ENCODE results near the gene FZR1.
"Not testable (repeated sequence)": the region's sequence is repeated elsewhere in the genome, so short reads cannot be mapped to it uniquely, and the experiment has no call there.

The FZR1 gene

DNA sequence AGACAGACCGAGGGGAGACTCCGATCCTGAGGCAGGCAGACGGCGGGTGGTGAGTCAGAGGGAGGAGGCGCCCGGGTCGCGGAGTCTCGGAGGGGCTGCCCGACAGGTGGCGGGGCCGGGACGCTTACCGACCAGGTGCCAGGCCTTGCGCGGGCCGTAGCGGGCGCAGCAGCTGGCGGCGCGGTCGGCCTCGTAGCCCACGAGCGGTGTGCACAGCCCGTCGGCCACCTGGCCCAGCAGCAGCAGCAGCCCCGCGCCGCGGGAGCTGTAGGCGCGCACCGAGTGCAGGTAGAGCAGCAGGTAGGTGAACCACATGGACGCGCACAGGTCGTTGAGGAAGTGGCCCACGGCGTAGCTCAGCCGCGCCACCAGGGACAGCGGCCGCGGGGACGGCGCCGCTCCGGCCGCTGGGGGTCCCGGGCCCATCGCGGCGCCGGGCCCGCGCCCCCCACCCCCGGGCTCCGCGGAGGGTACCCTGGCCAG lies 50.9 kb downstream of the FZR1 start:
- peak overlapping the region; percentile 64 for H3K4me3 ChIP-seq (ENCODE audit: low read depth, low read length)
- DNase-seq (ENCODE audit: low read depth, low spot score): no peak
- in situ Hi-C loops (cut with HindIII; ENCODE audit: low sequenced_read_pairs): no loop called here
- TF ChIP-seq, protein P1, sequence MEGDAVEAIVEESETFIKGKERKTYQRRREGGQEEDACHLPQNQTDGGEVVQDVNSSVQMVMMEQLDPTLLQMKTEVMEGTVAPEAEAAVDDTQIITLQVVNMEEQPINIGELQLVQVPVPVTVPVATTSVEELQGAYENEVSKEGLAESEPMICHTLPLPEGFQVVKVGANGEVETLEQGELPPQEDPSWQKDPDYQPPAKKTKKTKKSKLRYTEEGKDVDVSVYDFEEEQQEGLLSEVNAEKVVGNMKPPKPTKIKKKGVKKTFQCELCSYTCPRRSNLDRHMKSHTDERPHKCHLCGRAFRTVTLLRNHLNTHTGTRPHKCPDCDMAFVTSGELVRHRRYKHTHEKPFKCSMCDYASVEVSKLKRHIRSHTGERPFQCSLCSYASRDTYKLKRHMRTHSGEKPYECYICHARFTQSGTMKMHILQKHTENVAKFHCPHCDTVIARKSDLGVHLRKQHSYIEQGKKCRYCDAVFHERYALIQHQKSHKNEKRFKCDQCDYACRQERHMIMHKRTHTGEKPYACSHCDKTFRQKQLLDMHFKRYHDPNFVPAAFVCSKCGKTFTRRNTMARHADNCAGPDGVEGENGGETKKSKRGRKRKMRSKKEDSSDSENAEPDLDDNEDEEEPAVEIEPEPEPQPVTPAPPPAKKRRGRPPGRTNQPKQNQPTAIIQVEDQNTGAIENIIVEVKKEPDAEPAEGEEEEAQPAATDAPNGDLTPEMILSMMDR (IDR thresholded peaks at IDR 0.05; ENCODE audit: low read depth, low read length): no peak

DNA sequence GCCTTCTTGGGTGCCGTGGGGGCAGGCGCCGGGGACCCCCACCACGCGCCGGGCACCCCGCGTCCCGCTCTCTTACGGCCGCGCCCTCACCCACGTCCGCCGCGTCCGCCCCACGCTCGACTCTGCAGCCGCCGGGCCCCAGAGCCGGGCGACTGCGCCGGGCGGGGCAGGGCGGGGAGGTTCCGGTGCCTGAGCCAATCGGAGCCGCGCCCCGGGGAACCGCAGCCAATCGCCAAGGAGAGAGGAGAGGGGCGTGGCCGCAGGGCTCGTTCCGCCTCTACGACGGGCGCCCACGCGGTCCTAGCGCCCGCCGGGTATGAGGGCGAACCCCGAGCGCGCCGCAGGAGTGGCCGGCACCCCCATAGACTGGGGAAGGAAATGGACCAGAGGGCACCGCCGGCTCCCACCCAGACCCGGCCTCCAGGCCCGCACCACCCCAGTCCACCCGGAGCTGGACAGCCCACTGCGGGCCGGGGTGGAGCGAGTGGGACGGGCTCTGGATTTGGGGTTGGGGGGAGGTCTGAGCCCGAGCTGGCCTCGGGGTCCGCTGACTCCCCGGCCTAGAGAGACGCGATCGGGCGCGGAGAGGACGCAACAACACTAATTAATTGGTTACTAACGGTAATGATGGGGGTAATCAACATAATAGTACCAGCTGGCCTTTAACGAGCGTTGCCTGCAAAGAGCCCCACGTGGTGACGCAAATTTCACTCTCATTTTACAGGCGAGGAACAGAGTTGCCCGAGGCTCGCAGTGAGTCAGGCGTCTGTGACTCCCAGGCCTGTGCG lies 51.5 kb downstream of the FZR1 start, which contains the start of gene MFSD12:
Gene MFSD12 (minus strand): TSS at position 126 of the 788 bp plus-strand sequence. CDS start 183 bp downstream, outside the sequence.
- TF ChIP-seq, protein P1 (IDR thresholded peaks at IDR 0.05; ENCODE audit: low read depth, low read length): no peak
- peak; percentile 92 for DNase-seq (ENCODE audit: low read depth, low spot score)
- peak within 1 kb of the TSS; percentile 64 for H3K4me3 ChIP-seq (ENCODE audit: low read depth, low read length)
- in situ Hi-C loops (cut with HindIII; ENCODE audit: low sequenced_read_pairs): no loop called here

DNA sequence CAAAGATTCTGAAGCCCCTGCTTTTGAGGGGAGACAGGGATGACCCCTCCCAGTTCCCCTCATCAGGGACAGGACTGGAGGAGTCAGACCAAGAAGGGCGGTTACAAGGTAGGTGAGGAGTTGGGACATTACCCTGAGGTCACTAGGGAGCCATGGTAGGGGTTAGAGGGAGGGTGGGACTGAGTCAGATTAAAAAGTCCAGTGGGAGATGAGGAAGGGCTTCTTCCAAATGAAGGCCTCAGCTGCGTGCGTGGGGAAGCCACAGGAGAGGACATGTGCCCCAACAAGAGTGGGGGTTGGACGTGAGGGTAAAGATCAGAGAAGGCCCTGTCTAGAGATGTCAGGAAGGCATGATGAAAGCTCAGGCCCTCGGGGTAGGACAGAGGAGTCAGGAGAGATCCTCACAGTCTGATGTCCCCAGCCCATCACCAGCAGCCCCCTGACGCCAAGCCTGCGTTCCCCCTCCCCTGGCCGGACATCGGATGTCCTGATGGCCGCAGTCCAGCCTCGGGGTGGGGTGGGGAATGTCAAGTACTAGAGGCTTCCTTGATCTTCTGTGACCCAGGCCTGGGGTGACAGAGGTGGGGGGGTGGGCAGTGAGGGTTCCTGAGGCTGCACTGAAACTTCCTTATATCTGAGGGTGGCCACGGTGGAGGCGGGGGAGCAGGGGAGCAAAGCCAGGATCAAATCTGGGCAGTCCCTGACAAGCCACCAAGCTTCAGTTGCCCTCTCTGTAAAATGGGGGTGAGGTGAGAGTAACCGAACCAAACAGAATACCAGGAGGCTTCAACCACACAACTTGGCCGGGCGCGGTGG lies 57.8 kb downstream of the FZR1 start:
- no peak overlapping the region for H3K4me3 ChIP-seq (ENCODE audit: low read depth, low read length)
- in situ Hi-C loops (cut with HindIII; ENCODE audit: low sequenced_read_pairs): no loop called here
- TF ChIP-seq, protein P1 (IDR thresholded peaks at IDR 0.05; ENCODE audit: low read depth, low read length): no peak
- DNase-seq (ENCODE audit: low read depth, low spot score): no peak

DNA sequence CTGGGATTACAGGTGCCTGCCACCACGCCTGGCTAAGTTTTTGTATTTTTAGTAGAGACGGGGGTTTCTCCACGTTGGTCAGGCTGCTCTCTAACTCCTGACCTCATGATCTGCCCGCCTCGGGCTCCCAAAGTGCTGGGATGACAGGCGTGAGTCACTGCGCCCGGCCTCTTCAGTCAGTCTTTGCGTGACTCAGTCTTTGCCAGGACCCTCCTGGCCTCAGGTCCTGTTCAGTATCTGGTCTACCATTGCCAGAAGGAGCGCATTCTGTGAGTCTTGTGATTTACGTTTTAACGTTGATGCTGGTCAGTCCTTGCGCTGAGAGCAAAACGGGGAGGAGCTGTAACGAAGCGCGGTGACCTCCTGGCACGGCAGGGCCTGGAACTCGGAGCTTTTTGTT lies 59.0 kb downstream of the FZR1 start:
- TF ChIP-seq, protein P1 (IDR thresholded peaks at IDR 0.05; ENCODE audit: low read depth, low read length): no peak
- DNase-seq (ENCODE audit: low read depth, low spot score): peak; percentile 38
- in situ Hi-C loops (cut with HindIII; ENCODE audit: low sequenced_read_pairs): no loop called here
- no peak overlapping the region for H3K4me3 ChIP-seq (ENCODE audit: low read depth, low read length)

DNA sequence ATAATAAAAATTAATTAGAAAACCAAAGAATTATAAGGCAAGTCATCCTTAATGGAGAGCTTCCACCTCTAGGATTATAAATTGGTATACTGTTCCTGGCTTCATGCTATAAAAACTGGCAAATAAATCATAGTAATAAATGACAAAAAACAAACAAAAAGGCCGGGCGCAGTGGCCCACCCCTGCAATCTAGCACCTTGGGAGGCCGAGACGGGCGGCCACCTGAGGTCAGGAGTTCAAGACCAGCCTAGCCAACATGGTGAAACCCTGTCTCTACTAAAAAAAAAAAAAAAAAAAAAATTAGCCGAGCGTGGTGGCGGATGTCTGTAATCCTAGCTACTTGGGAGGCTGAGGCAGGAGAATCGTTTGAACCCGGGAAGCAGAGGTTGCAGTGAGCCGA lies 63.9 kb downstream of the FZR1 start:
- in situ Hi-C loops (cut with HindIII; ENCODE audit: low sequenced_read_pairs); DNase-seq (ENCODE audit: low read depth, low spot score); H3K4me3 ChIP-seq (ENCODE audit: low read depth, low read length): not testable (repeated sequence)

DNA sequence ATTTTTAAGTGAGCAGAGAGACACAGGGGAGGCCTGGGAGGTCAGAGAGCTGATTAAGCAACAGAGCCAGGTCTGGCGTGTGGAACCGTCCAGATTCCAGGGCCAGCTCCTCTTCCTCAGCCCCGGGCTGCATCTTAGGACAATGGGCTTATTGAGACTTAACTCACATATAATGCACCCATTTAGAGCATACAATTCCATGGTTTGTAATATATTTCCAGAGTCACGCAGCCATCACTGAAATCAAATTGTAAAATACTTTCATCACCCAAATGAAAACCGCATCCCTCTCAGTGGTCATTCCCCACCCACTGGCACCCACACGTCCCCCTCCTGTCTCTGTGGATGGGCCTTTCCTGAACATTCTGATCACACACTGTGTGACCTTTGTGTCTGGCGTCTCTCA lies 64.5 kb downstream of the FZR1 start:
- TF ChIP-seq, protein P1 (IDR thresholded peaks at IDR 0.05; ENCODE audit: low read depth, low read length): no peak
- in situ Hi-C loops (cut with HindIII; ENCODE audit: low sequenced_read_pairs): no loop called here
- DNase-seq (ENCODE audit: low read depth, low spot score): no peak
- H3K4me3 ChIP-seq (ENCODE audit: low read depth, low read length): no peak overlapping the region
